K562 (cell line): ENCODE data around the gene RBPJ. TPM values are rescaled to one million over a fixed set of nuclear protein-coding genes. Genes with fewer than 3 reads are reported as not detected.

Experiments
- ATAC-seq: fragments of 200-7000 bp; cut with Tn5 transposase; 3 replicates; pipeline ENCODE4 v1.9.1; 2020; ENCODE audit warnings: moderate library complexity
- BruUV-seq: library from RNA; stranded (reverse); fragments of 400-500 nt; replicated peaks from 2 replicates; lab custom pipeline; 2021; lab: Mats Ljungman, UMichigan
- CTCF ChIA-PET: fragments of 300-600 bp; formaldehyde crosslinking; extraction: SDS; loops from one replicate; lab custom pipeline; 2021; ENCODE audit warnings: low intra/inter-chr PET ratio; lab: Yijun Ruan, JAX
- POLR2A ChIA-PET: fragments of 300-600, 350-650 bp; sonication (Branson Sonifier 250); formaldehyde crosslinking; extraction: SDS; loops from one replicate; lab custom pipeline; 2021; ENCODE audit warnings: antibody characterized with exemption, inconsistent platforms; lab: Yijun Ruan, JAX
- DNase-seq, 4 experiments: peaks; one replicate each; pipeline versions ENCODE4 v3.0.0 to v3.0.0-alpha.2; 2011 to 2018; ENCODE audit warnings: low spot score in 3 of 4, mixed read lengths in 3 of 4; ENCODE audit errors: extremely low read depth in 1 of 4
- FAIRE-seq: peaks from 2 replicates; lab custom pipeline; 2011; peaks lifted over from hg19 to GRCh38; lab: Jason Lieb, UNC
- H2AFZ ChIP-seq: 2 replicates; pipeline ENCODE4 v1.6.0; 2011; ENCODE audit warnings: low read depth, low read length, control low read depth, inconsistent platforms
- H3K27ac ChIP-seq: fragments of 200-600 bp; 3 replicates; pipeline ENCODE4 v1.8.0; 2011; ENCODE audit warnings: low read depth, mild to moderate bottlenecking, control low read depth, inconsistent platforms, low read length, moderate library complexity, mixed read lengths; ENCODE audit errors: extremely low read depth
- H3K27me3 ChIP-seq, 2 experiments: fragments of 300-600 bp in 1 of 2; 2 replicates in 1 of 2; 3 replicates in 1 of 2; pipeline versions ENCODE4 v1.6.0 to v1.8.0; 2011; ENCODE audit warnings: inconsistent platforms in 2 of 2, low read length in 2 of 2, mild to moderate bottlenecking in 1 of 2, mixed read lengths in 1 of 2, moderate library complexity in 1 of 2; ENCODE audit not compliant: control insufficient read depth in 2 of 2, insufficient read depth in 2 of 2
- H3K36me3 ChIP-seq: fragments of 300-600 bp; 3 replicates; pipeline ENCODE4 v1.8.0; 2011; ENCODE audit warnings: mild to moderate bottlenecking, low read length, inconsistent platforms; ENCODE audit not compliant: control insufficient read depth, insufficient read depth
- H3K4me1 ChIP-seq, 2 experiments: fragments of 200-600 bp in 1 of 2; replicated peaks in 1 of 2; 2 replicates in 1 of 2; 3 replicates in 1 of 2; pipeline versions ENCODE4 v1.5.1 to v1.8.0; 2011; ENCODE audit warnings: inconsistent platforms in 2 of 2, low read length in 2 of 2, mild to moderate bottlenecking in 1 of 2, mixed read lengths in 1 of 2, moderate library complexity in 1 of 2; ENCODE audit not compliant: control insufficient read depth in 2 of 2, insufficient read depth in 2 of 2
- H3K4me2 ChIP-seq: 2 replicates; pipeline ENCODE4 v1.6.1; 2011; ENCODE audit warnings: low read length, control low read depth, inconsistent platforms, mixed read lengths; ENCODE audit not compliant: insufficient read depth
- H3K4me3 ChIP-seq: fragments of 200-600 bp; sonication (generic), shearing (Covaris generic); 2 replicates; pipeline ENCODE4 v1.5.1; 2016; ENCODE audit warnings: control low read depth, inconsistent platforms
- H3K79me2 ChIP-seq: fragments of 200-600 bp; 3 replicates; pipeline ENCODE4 v1.8.0; 2011; ENCODE audit warnings: low read length, inconsistent platforms; ENCODE audit not compliant: control insufficient read depth, insufficient read depth
- H3K9ac ChIP-seq, 2 experiments: 2 replicates each; pipeline versions ENCODE4 v1.6.0 to v1.6.1; 2011; ENCODE audit warnings: low read depth in 2 of 2, low read length in 2 of 2, control low read depth in 1 of 2, inconsistent platforms in 1 of 2, mild to moderate bottlenecking in 1 of 2, mixed read lengths in 1 of 2; ENCODE audit not compliant: insufficient read depth in 1 of 2
- H3K9me1 ChIP-seq: one replicate; pipeline ENCODE4 v1.6.0; 2011; ENCODE audit warnings: inconsistent platforms, mild to moderate bottlenecking, low read length, moderate library complexity; ENCODE audit not compliant: control insufficient read depth, insufficient read depth
- H3K9me3 ChIP-seq: replicated peaks from 2 replicates; pipeline ENCODE4 v1.5.1; 2011; ENCODE audit warnings: low read depth, low read length, inconsistent platforms; ENCODE audit not compliant: control insufficient read depth, insufficient read depth
- H4K20me1 ChIP-seq: replicated peaks from 2 replicates; pipeline ENCODE4 v1.6.1; 2011; ENCODE audit warnings: low read length, inconsistent platforms, mixed read lengths; ENCODE audit not compliant: control insufficient read depth, insufficient read depth
- EGR1 ChIP-seq: fragments of 450-650 bp; conservative IDR thresholded peaks from 2 replicates; pipeline ENCODE4 v1.6.1; 2017; ENCODE audit warnings: mild to moderate bottlenecking
- FOXK1 ChIP-seq: sonication (generic); formaldehyde crosslinking; IDR thresholded peaks from 2 replicates; pipeline ENCODE4 v1.8.0; 2022; ENCODE audit warnings: missing genetic modification reagents, mild to moderate bottlenecking, borderline replicate concordance
- HDAC1 ChIP-seq, 2 experiments: fragments of 450-650 bp; IDR thresholded peaks; 2 replicates each; pipeline ENCODE4 v1.6.1; 2016 to 2017; ENCODE audit warnings: inconsistent platforms in 1 of 2, mild to moderate bottlenecking in 1 of 2, moderate library complexity in 1 of 2
- MAFG ChIP-seq: fragments of 450-650 bp; conservative IDR thresholded peaks from 2 replicates; pipeline ENCODE4 v1.6.1; 2016; ENCODE audit warnings: missing genetic modification characterization, missing compliant biosample characterization
- NONO ChIP-seq, 2 experiments: fragments of 200-400 bp in 1 of 2; fragments of 450-650 bp in 1 of 2; formaldehyde crosslinking in 1 of 2; IDR thresholded peaks; 2 replicates each; pipeline ENCODE4 v1.6.1; 2017; ENCODE audit warnings: low read depth in 2 of 2, mild to moderate bottlenecking in 2 of 2, moderate library complexity in 2 of 2, low read length in 1 of 2
- TAF7 ChIP-seq: fragments of 450-650 bp; IDR thresholded peaks from 2 replicates; pipeline ENCODE4 v1.6.1; 2016; ENCODE audit warnings: missing genetic modification characterization, missing compliant biosample characterization
- ZNF175 ChIP-seq: fragments of 200-800 bp; sonication (Bioruptor generic); IDR thresholded peaks from 2 replicates; pipeline ENCODE4 v1.6.1; 2016; ENCODE audit warnings: low read depth, mild to moderate bottlenecking, missing genetic modification characterization, missing compliant biosample characterization
- ZNF431 ChIP-seq: sonication (generic); formaldehyde crosslinking; IDR thresholded peaks from 2 replicates; pipeline ENCODE4 v1.8.0; 2022; ENCODE audit warnings: mild to moderate bottlenecking, missing genetic modification reagents
- ZNF589 ChIP-seq: fragments of 200-800 bp; sonication (Bioruptor generic); IDR thresholded peaks from 2 replicates; pipeline ENCODE4 v1.6.1; 2016; ENCODE audit warnings: low read depth, missing genetic modification characterization, missing compliant biosample characterization
- WGBS: fragments of 100-300 bp; shearing (Covaris generic); methylation state at CpG from one replicate; pipeline ENCODE4 v1.1.6; 2016; ENCODE audit warnings: low coverage, mixed read lengths; ENCODE audit not compliant: insufficient coverage; ENCODE audit errors: missing lambda C conversion rate; 5-methylcytosine and 5-hydroxymethylcytosine counted together
- in situ Hi-C: fragments of 300-500 bp; cut with MboI; formaldehyde crosslinking; loops from 4 replicates; pipeline ENCODE4 v1.15.0; 2018; ENCODE audit warnings: inconsistent platforms, mixed read lengths
- intact Hi-C: fragments of 100-400 bp; cut with micrococcal nuclease; formaldehyde crosslinking; loops from 2 replicates; pipeline ENCODE4 v1.14.2; 2022
- polyA plus RNA-seq, 8 experiments: library from polyadenylated mRNA; depleted of rRNA in 4 of 8; stranded (reverse) in 5 of 8; unstranded in 3 of 8; fragments of >200 nt; fragmentation: Nextera tagmentation in 2 of 8; fragmentation: Illumina TruSeq in 1 of 8; extraction: Ambion mirVana in 2 of 8; extraction: Trizol in 1 of 8; gene quantifications; 2 replicates each; pipeline versions ENCODE4 v1.2.1 to v1.2.3, GENCODE V29; 2011 to 2014; ENCODE audit warnings: inconsistent platforms in 1 of 8, missing spikeins in 1 of 8
- total RNA-seq, 7 experiments: library from RNA; depleted of rRNA in 6 of 7; stranded (reverse); fragments of >200 nt in 6 of 7; fragmentation: Illumina TruSeq in 2 of 7; extraction: Trizol in 2 of 7; gene quantifications; 2 replicates each; pipeline versions ENCODE4 v1.2.1 to v1.2.3, GENCODE V29; 2011 to 2021; ENCODE audit warnings: low replicate concordance in 1 of 7
- TF ChIP-seq, protein P1 (sequence below): fragments of 250-450 bp; sonication (Bioruptor Pico); IDR thresholded peaks from 2 replicates; pipeline ENCODE4 v1.5.0; 2022; ENCODE audit warnings: mild to moderate bottlenecking
- TF ChIP-seq, protein P2 (sequence below): IDR thresholded peaks from 2 replicates; pipeline ENCODE4 v1.6.1; 2012; ENCODE audit warnings: low read depth, low read length, improper control_type of control experiment, borderline replicate concordance

RBPJ gene
- total and polyA plus RNA-seq, 9 of the 15 experiments (the other 6 are each of a cell fraction or from before 2014, with no cell fraction given) = 17.2 to 49.4 (median 33.8) TPM

DNA sequence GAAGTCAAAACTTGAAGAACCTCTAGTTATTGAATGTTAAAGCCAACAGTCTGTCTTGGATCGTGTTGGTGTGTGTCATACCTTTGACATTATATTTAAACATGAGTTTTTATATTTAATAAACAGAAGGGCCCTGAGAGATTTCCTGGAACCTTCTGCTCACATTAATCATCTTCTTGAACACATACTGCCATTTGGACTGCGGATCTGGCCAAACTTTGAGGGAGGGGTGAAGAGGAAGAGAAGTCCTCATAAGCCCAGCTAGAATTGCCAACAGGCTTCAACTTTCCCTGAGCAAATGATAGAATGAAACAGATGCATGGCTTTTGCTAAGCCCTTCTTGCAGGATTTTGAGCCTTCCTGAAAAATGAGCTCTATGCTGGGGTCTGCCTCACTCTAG, 142.1 kb downstream of the RBPJ start:
- POLR2A ChIA-PET = interaction anchor here (0.6 to 0.7 kb wide), 2 partner anchors 56 to 1009 kb away, joined by 3 to 5 read pairs; no protein-coding TSS in a partner anchor
- CTCF ChIA-PET = no interaction called here

More for the DNA sequence above, 142.1 kb downstream of the RBPJ start:
- no peaks in the 10 kb centered on the region for H3K9me1 ChIP-seq
- BruUV-seq = no TSS peak
- H2AFZ ChIP-seq = no peak overlapping the region
- H3K9ac ChIP-seq = no peak overlapping the region
- TF ChIP-seq EGR1 (no peak), ZNF431 (no peak), HDAC1 (IDR thresholded peaks at IDR 0.05) (no peak), ZNF175 (no peak), NONO (IDR thresholded peaks at IDR 0.05; ENCODE audit: low read depth in 2 of 2, low read length in 1 of 2) (no peak), FOXK1 (CRISPR knock-in tag) (no peak), MAFG (no peak), TAF7 (tag) (no peak), ZNF589 (CRISPR knock-in tag) (no peak)
- TF ChIP-seq, protein P1, sequence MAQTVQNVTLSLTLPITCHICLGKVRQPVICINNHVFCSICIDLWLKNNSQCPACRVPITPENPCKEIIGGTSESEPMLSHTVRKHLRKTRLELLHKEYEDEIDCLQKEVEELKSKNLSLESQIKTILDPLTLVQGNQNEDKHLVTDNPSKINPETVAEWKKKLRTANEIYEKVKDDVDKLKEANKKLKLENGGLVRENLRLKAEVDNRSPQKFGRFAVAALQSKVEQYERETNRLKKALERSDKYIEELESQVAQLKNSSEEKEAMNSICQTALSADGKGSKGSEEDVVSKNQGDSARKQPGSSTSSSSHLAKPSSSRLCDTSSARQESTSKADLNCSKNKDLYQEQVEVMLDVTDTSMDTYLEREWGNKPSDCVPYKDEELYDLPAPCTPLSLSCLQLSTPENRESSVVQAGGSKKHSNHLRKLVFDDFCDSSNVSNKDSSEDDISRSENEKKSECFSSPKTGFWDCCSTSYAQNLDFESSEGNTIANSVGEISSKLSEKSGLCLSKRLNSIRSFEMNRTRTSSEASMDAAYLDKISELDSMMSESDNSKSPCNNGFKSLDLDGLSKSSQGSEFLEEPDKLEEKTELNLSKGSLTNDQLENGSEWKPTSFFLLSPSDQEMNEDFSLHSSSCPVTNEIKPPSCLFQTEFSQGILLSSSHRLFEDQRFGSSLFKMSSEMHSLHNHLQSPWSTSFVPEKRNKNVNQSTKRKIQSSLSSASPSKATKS = no peak
- TF ChIP-seq, protein P2, sequence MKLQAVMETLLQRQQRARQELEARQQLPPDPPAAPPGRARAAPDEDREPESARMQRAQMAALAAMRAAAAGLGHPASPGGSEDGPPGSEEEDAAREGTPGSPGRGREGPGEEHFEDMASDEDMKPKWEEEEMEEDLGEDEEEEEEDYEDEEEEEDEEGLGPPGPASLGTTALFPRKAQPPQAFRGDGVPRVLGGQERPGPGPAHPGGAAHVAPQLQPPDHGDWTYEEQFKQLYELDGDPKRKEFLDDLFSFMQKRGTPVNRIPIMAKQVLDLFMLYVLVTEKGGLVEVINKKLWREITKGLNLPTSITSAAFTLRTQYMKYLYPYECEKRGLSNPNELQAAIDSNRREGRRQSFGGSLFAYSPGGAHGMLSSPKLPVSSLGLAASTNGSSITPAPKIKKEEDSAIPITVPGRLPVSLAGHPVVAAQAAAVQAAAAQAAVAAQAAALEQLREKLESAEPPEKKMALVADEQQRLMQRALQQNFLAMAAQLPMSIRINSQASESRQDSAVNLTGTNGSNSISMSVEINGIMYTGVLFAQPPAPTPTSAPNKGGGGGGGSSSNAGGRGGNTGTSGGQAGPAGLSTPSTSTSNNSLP = no peak
- intact Hi-C loops (no loop called here), in situ Hi-C loops (loop anchor here (5.0 kb wide), 1 partner anchor 244 kb away; no protein-coding TSS in a partner anchor)
- ATAC-seq (no peak), DNase-seq (no peak), FAIRE-seq (no peak)
- no peaks in the 10 kb centered on the region for H3K79me2 ChIP-seq
- H3K27me3 ChIP-seq = peaks cover 15 to 30% of the 10 kb centered on the region in 2 experiments; a peak in 4 of 5 replicates
- WGBS = 0% methylated on average over 2 of the region's 2 CpGs
- no peak overlapping the region for H3K4me3 ChIP-seq
- H3K4me1 ChIP-seq = no peaks in the 10 kb centered on the region
- H3K27ac ChIP-seq = no peak overlapping the region
- no peak overlapping the region for H3K4me2 ChIP-seq
- no peaks in the 10 kb centered on the region for H4K20me1 ChIP-seq
- no peaks in the 10 kb centered on the region for H3K36me3 ChIP-seq
- H3K9me3 ChIP-seq = peaks cover 4% of the 10 kb centered on the region
